K562 (cell line): ENCODE data around the gene OR2Y1. TPM values are rescaled to one million over a fixed set of nuclear protein-coding genes. Genes with fewer than 3 reads are reported as not detected.

Experiments
- ATAC-seq: fragments of 200-7000 bp; cut with Tn5 transposase; 3 replicates; pipeline ENCODE4 v1.9.1; 2020; ENCODE audit warnings: moderate library complexity
- BruUV-seq: library from RNA; stranded (reverse); fragments of 400-500 nt; replicated peaks from 2 replicates; lab custom pipeline; 2021; lab: Mats Ljungman, UMichigan
- CTCF ChIA-PET: fragments of 300-600 bp; formaldehyde crosslinking; extraction: SDS; loops from one replicate; lab custom pipeline; 2021; ENCODE audit warnings: low intra/inter-chr PET ratio; lab: Yijun Ruan, JAX
- POLR2A ChIA-PET: fragments of 300-600, 350-650 bp; sonication (Branson Sonifier 250); formaldehyde crosslinking; extraction: SDS; loops from one replicate; lab custom pipeline; 2021; ENCODE audit warnings: antibody characterized with exemption, inconsistent platforms; lab: Yijun Ruan, JAX
- DNase-seq, 4 experiments: peaks; one replicate each; pipeline versions ENCODE4 v3.0.0 to v3.0.0-alpha.2; 2011 to 2018; ENCODE audit warnings: low spot score in 3 of 4, mixed read lengths in 3 of 4; ENCODE audit errors: extremely low read depth in 1 of 4
- FAIRE-seq: peaks from 2 replicates; lab custom pipeline; 2011; peaks lifted over from hg19 to GRCh38; lab: Jason Lieb, UNC
- H2AFZ ChIP-seq: 2 replicates; pipeline ENCODE4 v1.6.0; 2011; ENCODE audit warnings: low read depth, low read length, control low read depth, inconsistent platforms
- H3K27ac ChIP-seq: fragments of 200-600 bp; 3 replicates; pipeline ENCODE4 v1.8.0; 2011; ENCODE audit warnings: low read depth, mild to moderate bottlenecking, control low read depth, inconsistent platforms, low read length, moderate library complexity, mixed read lengths; ENCODE audit errors: extremely low read depth
- H3K27me3 ChIP-seq, 2 experiments: fragments of 300-600 bp in 1 of 2; 2 replicates in 1 of 2; 3 replicates in 1 of 2; pipeline versions ENCODE4 v1.6.0 to v1.8.0; 2011; ENCODE audit warnings: inconsistent platforms in 2 of 2, low read length in 2 of 2, mild to moderate bottlenecking in 1 of 2, mixed read lengths in 1 of 2, moderate library complexity in 1 of 2; ENCODE audit not compliant: control insufficient read depth in 2 of 2, insufficient read depth in 2 of 2
- H3K36me3 ChIP-seq: fragments of 300-600 bp; 3 replicates; pipeline ENCODE4 v1.8.0; 2011; ENCODE audit warnings: mild to moderate bottlenecking, low read length, inconsistent platforms; ENCODE audit not compliant: control insufficient read depth, insufficient read depth
- H3K4me1 ChIP-seq, 2 experiments: fragments of 200-600 bp in 1 of 2; replicated peaks in 1 of 2; 2 replicates in 1 of 2; 3 replicates in 1 of 2; pipeline versions ENCODE4 v1.5.1 to v1.8.0; 2011; ENCODE audit warnings: inconsistent platforms in 2 of 2, low read length in 2 of 2, mild to moderate bottlenecking in 1 of 2, mixed read lengths in 1 of 2, moderate library complexity in 1 of 2; ENCODE audit not compliant: control insufficient read depth in 2 of 2, insufficient read depth in 2 of 2
- H3K4me2 ChIP-seq: 2 replicates; pipeline ENCODE4 v1.6.1; 2011; ENCODE audit warnings: low read length, control low read depth, inconsistent platforms, mixed read lengths; ENCODE audit not compliant: insufficient read depth
- H3K4me3 ChIP-seq: fragments of 200-600 bp; sonication (generic), shearing (Covaris generic); 2 replicates; pipeline ENCODE4 v1.5.1; 2016; ENCODE audit warnings: control low read depth, inconsistent platforms
- H3K79me2 ChIP-seq: fragments of 200-600 bp; 3 replicates; pipeline ENCODE4 v1.8.0; 2011; ENCODE audit warnings: low read length, inconsistent platforms; ENCODE audit not compliant: control insufficient read depth, insufficient read depth
- H3K9ac ChIP-seq, 2 experiments: 2 replicates each; pipeline versions ENCODE4 v1.6.0 to v1.6.1; 2011; ENCODE audit warnings: low read depth in 2 of 2, low read length in 2 of 2, control low read depth in 1 of 2, inconsistent platforms in 1 of 2, mild to moderate bottlenecking in 1 of 2, mixed read lengths in 1 of 2; ENCODE audit not compliant: insufficient read depth in 1 of 2
- H3K9me1 ChIP-seq: one replicate; pipeline ENCODE4 v1.6.0; 2011; ENCODE audit warnings: inconsistent platforms, mild to moderate bottlenecking, low read length, moderate library complexity; ENCODE audit not compliant: control insufficient read depth, insufficient read depth
- H3K9me3 ChIP-seq: replicated peaks from 2 replicates; pipeline ENCODE4 v1.5.1; 2011; ENCODE audit warnings: low read depth, low read length, inconsistent platforms; ENCODE audit not compliant: control insufficient read depth, insufficient read depth
- H4K20me1 ChIP-seq: replicated peaks from 2 replicates; pipeline ENCODE4 v1.6.1; 2011; ENCODE audit warnings: low read length, inconsistent platforms, mixed read lengths; ENCODE audit not compliant: control insufficient read depth, insufficient read depth
- ARID1B ChIP-seq: fragments of 450-650 bp; IDR thresholded peaks from 2 replicates; pipeline ENCODE4 v1.6.1; 2016; ENCODE audit warnings: antibody characterized with exemption, mild to moderate bottlenecking, inconsistent platforms
- C11orf30 ChIP-seq: fragments of 450-650 bp; IDR thresholded peaks from 2 replicates; pipeline ENCODE4 v1.6.1; 2016; ENCODE audit warnings: low read depth, mild to moderate bottlenecking
- CBFA2T3 ChIP-seq: fragments of 450-650 bp; IDR thresholded peaks from 2 replicates; pipeline ENCODE4 v1.6.1; 2017
- ETV6 ChIP-seq, 3 experiments: fragments of 150-350 bp in 1 of 3; sonication (generic) in 1 of 3; formaldehyde crosslinking in 1 of 3; IDR thresholded peaks; 2 replicates each; pipeline versions ENCODE4 v1.6.1 to v1.8.0; 2014 to 2022; ENCODE audit warnings: borderline replicate concordance in 2 of 3, low read depth in 2 of 3, antibody characterized with exemption in 1 of 3, low read length in 1 of 3, mild to moderate bottlenecking in 1 of 3, missing genetic modification reagents in 1 of 3
- KDM1A ChIP-seq, 2 experiments: fragments of 450-650 bp; IDR thresholded peaks; 2 replicates each; pipeline ENCODE4 v1.6.1; 2016; ENCODE audit warnings: mild to moderate bottlenecking in 2 of 2
- L3MBTL2 ChIP-seq: fragments of 450-650 bp; IDR thresholded peaks from 2 replicates; pipeline ENCODE4 v1.6.1; 2016; ENCODE audit warnings: mild to moderate bottlenecking, moderate library complexity
- LCOR ChIP-seq: sonication (generic); formaldehyde crosslinking; IDR thresholded peaks from 2 replicates; pipeline ENCODE4 v1.8.0; 2022; ENCODE audit warnings: mild to moderate bottlenecking, missing genetic modification reagents
- NFE2 ChIP-seq: IDR thresholded peaks from 2 replicates; pipeline ENCODE4 v1.6.1; 2014; ENCODE audit warnings: antibody characterized with exemption, low read depth
- SPI1 ChIP-seq: IDR thresholded peaks from 2 replicates; pipeline ENCODE4 v1.6.1; 2011; ENCODE audit warnings: low read depth, low read length, control low read depth, borderline replicate concordance
- TAL1 ChIP-seq: fragments of 450-650 bp; IDR thresholded peaks from 2 replicates; pipeline ENCODE4 v1.6.1; 2016; ENCODE audit warnings: mild to moderate bottlenecking
- TCF3 ChIP-seq: sonication (generic); formaldehyde crosslinking; IDR thresholded peaks from 2 replicates; pipeline ENCODE4 v1.4.0; 2020; ENCODE audit warnings: mild to moderate bottlenecking, missing genetic modification reagents
- TCF7 ChIP-seq: sonication (generic); IDR thresholded peaks from 2 replicates; pipeline ENCODE4 v1.6.1; 2016; ENCODE audit warnings: antibody characterized with exemption, borderline replicate concordance
- TEAD4 ChIP-seq, 2 experiments: sonication (generic) in 1 of 2; formaldehyde crosslinking in 1 of 2; IDR thresholded peaks; 2 replicates each; pipeline versions ENCODE4 v1.6.1 to v1.8.0; 2012 to 2022; ENCODE audit warnings: borderline replicate concordance in 1 of 2, inconsistent platforms in 1 of 2, low read length in 1 of 2, mild to moderate bottlenecking in 1 of 2, missing genetic modification reagents in 1 of 2
- ZBTB8A ChIP-seq: fragments of 450-650 bp; IDR thresholded peaks from 2 replicates; pipeline ENCODE4 v1.6.1; 2018; ENCODE audit warnings: mild to moderate bottlenecking, moderate library complexity; ENCODE audit not compliant: partially characterized antibody
- ZEB2 ChIP-seq: fragments of 450-650 bp; IDR thresholded peaks from 2 replicates; pipeline ENCODE4 v1.6.1; 2016
- ZNF316 ChIP-seq: fragments of 450-650 bp; IDR thresholded peaks from 2 replicates; pipeline ENCODE4 v1.6.1; 2016
- WGBS: fragments of 100-300 bp; shearing (Covaris generic); methylation state at CpG from one replicate; pipeline ENCODE4 v1.1.6; 2016; ENCODE audit warnings: low coverage, mixed read lengths; ENCODE audit not compliant: insufficient coverage; ENCODE audit errors: missing lambda C conversion rate; 5-methylcytosine and 5-hydroxymethylcytosine counted together
- in situ Hi-C: fragments of 300-500 bp; cut with MboI; formaldehyde crosslinking; loops from 4 replicates; pipeline ENCODE4 v1.15.0; 2018; ENCODE audit warnings: inconsistent platforms, mixed read lengths
- intact Hi-C: fragments of 100-400 bp; cut with micrococcal nuclease; formaldehyde crosslinking; loops from 2 replicates; pipeline ENCODE4 v1.14.2; 2022
- polyA plus RNA-seq, 8 experiments: library from polyadenylated mRNA; depleted of rRNA in 4 of 8; stranded (reverse) in 5 of 8; unstranded in 3 of 8; fragments of >200 nt; fragmentation: Nextera tagmentation in 2 of 8; fragmentation: Illumina TruSeq in 1 of 8; extraction: Ambion mirVana in 2 of 8; extraction: Trizol in 1 of 8; gene quantifications; 2 replicates each; pipeline versions ENCODE4 v1.2.1 to v1.2.3, GENCODE V29; 2011 to 2014; ENCODE audit warnings: inconsistent platforms in 1 of 8, missing spikeins in 1 of 8
- total RNA-seq, 7 experiments: library from RNA; depleted of rRNA in 6 of 7; stranded (reverse); fragments of >200 nt in 6 of 7; fragmentation: Illumina TruSeq in 2 of 7; extraction: Trizol in 2 of 7; gene quantifications; 2 replicates each; pipeline versions ENCODE4 v1.2.1 to v1.2.3, GENCODE V29; 2011 to 2021; ENCODE audit warnings: low replicate concordance in 1 of 7
- TF ChIP-seq, protein P1 (sequence below): fragments of 250-450 bp; sonication (Bioruptor Pico); IDR thresholded peaks from 2 replicates; pipeline ENCODE4 v1.5.1; 2021; ENCODE audit warnings: mild to moderate bottlenecking
- TF ChIP-seq, protein P2 (sequence below): fragments of 450-650 bp; IDR thresholded peaks from 2 replicates; pipeline ENCODE4 v1.6.1; 2017; ENCODE audit warnings: antibody characterized with exemption, mild to moderate bottlenecking

OR2Y1 gene
- total and polyA plus RNA-seq, 9 of the 15 experiments (the other 6 are each of a cell fraction or from before 2014, with no cell fraction given): not detected

DNA sequence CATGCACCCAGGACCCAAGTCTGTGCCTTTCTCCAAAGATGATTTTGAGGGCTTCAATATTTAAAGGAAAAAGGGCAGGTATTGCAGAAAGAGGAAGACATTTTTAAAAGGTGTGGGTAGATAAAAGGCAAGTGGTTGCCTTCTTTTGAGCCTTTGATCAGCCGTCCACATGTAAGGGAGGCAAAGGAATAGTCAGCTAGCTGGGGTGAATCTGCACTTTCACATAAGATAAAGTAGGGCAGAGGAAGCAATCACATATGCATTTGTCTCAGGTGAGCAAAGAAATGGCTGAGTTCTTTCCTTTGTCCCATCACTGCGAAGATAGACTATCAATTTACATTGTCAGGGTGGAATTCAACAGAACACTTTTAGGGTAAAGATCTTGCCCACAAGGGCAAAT lies 42.9 kb upstream of the OR2Y1 start:
- 22% methylated on average over 2 of the region's 2 CpGs for WGBS
- DNase-seq: peak in 2 of 4 experiments; percentile 35 to 43
- TF ChIP-seq TCF7 (peak; percentile 27; the same call in 1 of the 2 replicates), ZNF316 (0 out of 2 replicates have a peak, but pooled peaks have one; percentile 11), C11orf30 (peak; percentile 36; the same call in 1 of the 2 replicates), TCF3 (CRISPR knock-in tag) (0 out of 2 replicates have a peak, but pooled peaks have one; percentile 32), ZEB2 (peak; percentile 36; the same call in 1 of the 2 replicates), ETV6 (IDR thresholded peaks at IDR 0.05; ENCODE audit: borderline replicate concordance in 1 of 2, low read depth in 2 of 2, low read length in 1 of 2) (no peak), ETV6 (CRISPR knock-in tag; IDR thresholded peaks at IDR 0.05; ENCODE audit: borderline replicate concordance) (no peak), CBFA2T3 (peak; percentile 37; the same call in 1 of the 2 replicates), KDM1A (IDR thresholded peaks at IDR 0.05) (no peak), L3MBTL2 (0 out of 2 replicates have a peak, but pooled peaks have one; percentile 9), TEAD4 (IDR thresholded peaks at IDR 0.05; ENCODE audit: low read length) (no peak), TEAD4 (CRISPR knock-in tag; IDR thresholded peaks at IDR 0.05; ENCODE audit: borderline replicate concordance) (no peak), LCOR (CRISPR knock-in tag) (0 out of 2 replicates have a peak, but pooled peaks have one; percentile 48), NFE2 (peak; percentile 55; the same call in 1 of the 2 replicates), ARID1B (peak; percentile 9), SPI1 (peak; percentile 32; the same call in 1 of the 2 replicates), TAL1 (peak; percentile 37; the same call in 1 of the 2 replicates), ZBTB8A (no peak)
- TF ChIP-seq, protein P1, sequence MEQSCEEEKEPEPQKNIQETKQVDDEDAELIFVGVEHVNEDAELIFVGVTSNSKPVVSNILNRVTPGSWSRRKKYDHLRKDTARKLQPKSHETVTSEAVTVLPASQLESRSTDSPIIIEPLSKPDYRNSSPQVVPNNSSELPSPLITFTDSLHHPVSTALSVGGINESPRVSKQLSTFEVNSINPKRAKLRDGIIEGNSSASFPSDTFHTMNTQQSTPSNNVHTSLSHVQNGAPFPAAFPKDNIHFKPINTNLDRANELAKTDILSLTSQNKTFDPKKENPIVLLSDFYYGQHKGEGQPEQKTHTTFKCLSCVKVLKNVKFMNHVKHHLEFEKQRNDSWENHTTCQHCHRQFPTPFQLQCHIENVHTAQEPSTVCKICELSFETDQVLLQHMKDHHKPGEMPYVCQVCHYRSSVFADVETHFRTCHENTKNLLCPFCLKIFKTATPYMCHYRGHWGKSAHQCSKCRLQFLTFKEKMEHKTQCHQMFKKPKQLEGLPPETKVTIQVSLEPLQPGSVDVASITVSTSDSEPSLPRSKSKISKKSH: no peak
- TF ChIP-seq, protein P2, sequence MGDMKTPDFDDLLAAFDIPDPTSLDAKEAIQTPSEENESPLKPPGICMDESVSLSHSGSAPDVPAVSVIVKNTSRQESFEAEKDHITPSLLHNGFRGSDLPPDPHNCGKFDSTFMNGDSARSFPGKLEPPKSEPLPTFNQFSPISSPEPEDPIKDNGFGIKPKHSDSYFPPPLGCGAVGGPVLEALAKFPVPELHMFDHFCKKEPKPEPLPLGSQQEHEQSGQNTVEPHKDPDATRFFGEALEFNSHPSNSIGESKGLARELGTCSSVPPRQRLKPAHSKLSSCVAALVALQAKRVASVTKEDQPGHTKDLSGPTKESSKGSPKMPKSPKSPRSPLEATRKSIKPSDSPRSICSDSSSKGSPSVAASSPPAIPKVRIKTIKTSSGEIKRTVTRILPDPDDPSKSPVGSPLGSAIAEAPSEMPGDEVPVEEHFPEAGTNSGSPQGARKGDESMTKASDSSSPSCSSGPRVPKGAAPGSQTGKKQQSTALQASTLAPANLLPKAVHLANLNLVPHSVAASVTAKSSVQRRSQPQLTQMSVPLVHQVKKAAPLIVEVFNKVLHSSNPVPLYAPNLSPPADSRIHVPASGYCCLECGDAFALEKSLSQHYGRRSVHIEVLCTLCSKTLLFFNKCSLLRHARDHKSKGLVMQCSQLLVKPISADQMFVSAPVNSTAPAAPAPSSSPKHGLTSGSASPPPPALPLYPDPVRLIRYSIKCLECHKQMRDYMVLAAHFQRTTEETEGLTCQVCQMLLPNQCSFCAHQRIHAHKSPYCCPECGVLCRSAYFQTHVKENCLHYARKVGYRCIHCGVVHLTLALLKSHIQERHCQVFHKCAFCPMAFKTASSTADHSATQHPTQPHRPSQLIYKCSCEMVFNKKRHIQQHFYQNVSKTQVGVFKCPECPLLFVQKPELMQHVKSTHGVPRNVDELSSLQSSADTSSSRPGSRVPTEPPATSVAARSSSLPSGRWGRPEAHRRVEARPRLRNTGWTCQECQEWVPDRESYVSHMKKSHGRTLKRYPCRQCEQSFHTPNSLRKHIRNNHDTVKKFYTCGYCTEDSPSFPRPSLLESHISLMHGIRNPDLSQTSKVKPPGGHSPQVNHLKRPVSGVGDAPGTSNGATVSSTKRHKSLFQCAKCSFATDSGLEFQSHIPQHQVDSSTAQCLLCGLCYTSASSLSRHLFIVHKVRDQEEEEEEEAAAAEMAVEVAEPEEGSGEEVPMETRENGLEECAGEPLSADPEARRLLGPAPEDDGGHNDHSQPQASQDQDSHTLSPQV: 0 out of 2 replicates have a peak, but pooled peaks have one; percentile 43

More for the DNA sequence above, 42.9 kb upstream of the OR2Y1 start:
- H3K27me3 ChIP-seq: no peaks in the 10 kb centered on the region
- no peaks in the 10 kb centered on the region; the same call in 1 of the 2 replicates for H3K9me3 ChIP-seq
- 0 out of 4 replicates have a peak overlapping the region, but pooled peaks of 1 of the 2 experiments have one; percentile 11 for H3K9ac ChIP-seq
- H3K4me3 ChIP-seq: no peak overlapping the region
- FAIRE-seq (no peak), ATAC-seq (peak; percentile 29; the same call in 1 of the 3 replicates)
- ChIA-PET POLR2A (interaction anchor here (1.1 to 2.2 kb wide), 3 partner anchors 11 to 19 kb away, joined by 3 to 9 read pairs (median 5); no protein-coding TSS in a partner anchor), CTCF (no interaction called here)
- in situ Hi-C loops: no loop called here
- no peaks in the 10 kb centered on the region for H3K79me2 ChIP-seq
- intact Hi-C loops: loop anchor here (5.0 kb wide), 1 partner anchor 270 kb away; no protein-coding TSS in a partner anchor
- no TSS peak for BruUV-seq
- peak overlapping the region; percentile 11; the same call in 1 of the 2 replicates for H2AFZ ChIP-seq
- peak overlapping the region; percentile 57; the same call in 2 of the 3 replicates for H3K27ac ChIP-seq
- H3K9me1 ChIP-seq: no peaks in the 10 kb centered on the region
- H3K4me1 ChIP-seq: peaks cover 33 to 43% of the 10 kb centered on the region in 2 experiments; a peak in 4 of 5 replicates
- H4K20me1 ChIP-seq: no peaks in the 10 kb centered on the region
- H3K4me2 ChIP-seq: peak overlapping the region; percentile 44; the same call in 1 of the 2 replicates
- H3K36me3 ChIP-seq: no peaks in the 10 kb centered on the region
